MM.1S (cell line): ENCODE data around the gene MCF2L2.

Source experiments
- DNase-seq: peaks from one replicate; pipeline ENCODE4 v3.0.0-alpha.2; 2015
- H2AFZ ChIP-seq: fragments of 300-600 bp; sonication (generic); 2 replicates; pipeline ENCODE4 v1.6.0; 2016; ENCODE audit warnings: antibody characterized with exemption, low read length
- H3F3A ChIP-seq: fragments of 300-600 bp; sonication (generic); 2 replicates; pipeline ENCODE4 v1.6.1; 2016; ENCODE audit warnings: mild to moderate bottlenecking, antibody characterized with exemption, low read length, moderate library complexity, mixed read lengths; ENCODE audit not compliant: insufficient read depth
- H3K27ac ChIP-seq: fragments of 300-600 bp; sonication (generic); 2 replicates; pipeline ENCODE4 v1.5.1; 2016; ENCODE audit warnings: mild to moderate bottlenecking, low read length
- H3K27me3 ChIP-seq: fragments of 300-600 bp; sonication (generic); replicated peaks from 2 replicates; pipeline ENCODE4 v1.6.0; 2016; ENCODE audit warnings: low read length; ENCODE audit not compliant: insufficient read depth
- H3K36me3 ChIP-seq: fragments of 300-600 bp; sonication (generic); replicated peaks from 2 replicates; pipeline ENCODE4 v1.6.1; 2016; ENCODE audit warnings: mild to moderate bottlenecking, low read length, mixed read lengths; ENCODE audit not compliant: insufficient read depth
- H3K4me1 ChIP-seq: fragments of 300-600 bp; sonication (generic); 2 replicates; pipeline ENCODE4 v1.6.1; 2016; ENCODE audit warnings: low read length, mixed read lengths
- H3K4me2 ChIP-seq: fragments of 300-600 bp; sonication (generic); 2 replicates; pipeline ENCODE4 v1.6.0; 2016; ENCODE audit warnings: low read depth, low read length
- H3K4me3 ChIP-seq: fragments of 300-600 bp; sonication (generic); 2 replicates; pipeline ENCODE4 v1.5.1; 2016; ENCODE audit warnings: low read length, mixed read lengths
- H3K79me2 ChIP-seq: fragments of 300-600 bp; sonication (generic); 2 replicates; pipeline ENCODE4 v1.6.1; 2016; ENCODE audit warnings: mixed run types, low read length, mixed read lengths
- H3K9ac ChIP-seq: fragments of 300-600 bp; sonication (generic); 2 replicates; pipeline ENCODE4 v1.6.1; 2016; ENCODE audit warnings: low read length, mixed read lengths
- H3K9me2 ChIP-seq: fragments of 300-600 bp; sonication (generic); replicated peaks from 2 replicates; pipeline ENCODE4 v1.6.1; 2016; ENCODE audit warnings: mild to moderate bottlenecking, low read length, mixed read lengths; ENCODE audit not compliant: insufficient read depth
- H3K9me3 ChIP-seq: fragments of 300-600 bp; sonication (generic); replicated peaks from 2 replicates; pipeline ENCODE4 v1.6.1; 2016; ENCODE audit warnings: mild to moderate bottlenecking, low read length, mixed read lengths; ENCODE audit not compliant: insufficient read depth
- H4K20me1 ChIP-seq: fragments of 300-600 bp; sonication (generic); 2 replicates; pipeline ENCODE4 v1.6.1; 2016; ENCODE audit warnings: mild to moderate bottlenecking, low read length, moderate library complexity, mixed read lengths; ENCODE audit not compliant: insufficient read depth
- EZH2 ChIP-seq: fragments of 300-600 bp; sonication (generic); optimal IDR thresholded peaks from 2 replicates; pipeline ENCODE3; 2017; ENCODE audit warnings: low read depth, mild to moderate bottlenecking, antibody characterized with exemption, low read length, mixed read lengths
- EZH2phosphoT487 ChIP-seq: fragments of 300-600 bp; sonication (generic); IDR thresholded peaks from 2 replicates; pipeline ENCODE4 v1.6.1; 2018; ENCODE audit warnings: antibody characterized with exemption, low read length
- TF ChIP-seq, protein P1 (sequence below): fragments of 300-600 bp; sonication (generic); IDR thresholded peaks from 2 replicates; pipeline ENCODE4 v1.5.1; 2016; ENCODE audit warnings: antibody characterized with exemption, low read length, mixed read lengths

The MCF2L2 gene

DNA sequence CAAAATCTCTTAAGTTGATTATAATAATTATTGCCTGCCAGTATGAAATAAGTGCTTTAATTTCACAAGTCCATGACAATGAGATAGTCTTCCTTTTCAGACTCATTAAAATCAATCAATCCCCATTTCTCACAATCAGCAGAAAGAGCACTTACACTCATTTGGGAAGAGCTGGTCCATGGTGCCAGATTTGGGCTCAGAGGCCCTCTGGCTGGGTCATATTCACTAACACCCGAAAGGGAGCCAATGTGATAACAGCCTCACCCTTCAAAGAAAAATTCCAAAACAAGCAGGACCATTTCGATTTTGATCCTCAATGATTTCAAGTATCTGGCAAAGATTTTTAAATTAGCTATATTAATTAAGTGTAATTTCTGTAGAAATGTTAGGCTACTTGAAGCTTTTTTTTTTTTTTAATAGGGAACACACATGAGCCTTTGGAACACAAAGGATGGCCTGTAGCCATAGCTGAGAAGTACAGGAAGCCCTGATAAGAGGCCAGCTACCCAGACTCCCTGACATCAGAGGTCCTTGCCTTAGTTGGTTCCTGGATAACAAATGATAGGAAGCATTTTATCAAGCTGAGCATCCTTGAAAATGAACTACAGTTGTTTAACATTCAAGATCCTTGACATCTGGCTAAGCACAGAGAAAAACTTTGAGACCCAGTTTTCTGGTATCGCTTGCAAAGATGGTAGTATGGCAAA lies 17.1 kb downstream of the MCF2L2 start:
- no peaks in the 10 kb centered on the region for H3K4me1 ChIP-seq
- no peaks in the 10 kb centered on the region for H3K27me3 ChIP-seq
- no peak overlapping the region for H3K27ac ChIP-seq
- TF ChIP-seq EZH2phosphoT487 (no peak), EZH2 (no peak)
- TF ChIP-seq, protein P1, sequence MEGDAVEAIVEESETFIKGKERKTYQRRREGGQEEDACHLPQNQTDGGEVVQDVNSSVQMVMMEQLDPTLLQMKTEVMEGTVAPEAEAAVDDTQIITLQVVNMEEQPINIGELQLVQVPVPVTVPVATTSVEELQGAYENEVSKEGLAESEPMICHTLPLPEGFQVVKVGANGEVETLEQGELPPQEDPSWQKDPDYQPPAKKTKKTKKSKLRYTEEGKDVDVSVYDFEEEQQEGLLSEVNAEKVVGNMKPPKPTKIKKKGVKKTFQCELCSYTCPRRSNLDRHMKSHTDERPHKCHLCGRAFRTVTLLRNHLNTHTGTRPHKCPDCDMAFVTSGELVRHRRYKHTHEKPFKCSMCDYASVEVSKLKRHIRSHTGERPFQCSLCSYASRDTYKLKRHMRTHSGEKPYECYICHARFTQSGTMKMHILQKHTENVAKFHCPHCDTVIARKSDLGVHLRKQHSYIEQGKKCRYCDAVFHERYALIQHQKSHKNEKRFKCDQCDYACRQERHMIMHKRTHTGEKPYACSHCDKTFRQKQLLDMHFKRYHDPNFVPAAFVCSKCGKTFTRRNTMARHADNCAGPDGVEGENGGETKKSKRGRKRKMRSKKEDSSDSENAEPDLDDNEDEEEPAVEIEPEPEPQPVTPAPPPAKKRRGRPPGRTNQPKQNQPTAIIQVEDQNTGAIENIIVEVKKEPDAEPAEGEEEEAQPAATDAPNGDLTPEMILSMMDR: no peak
- H3K4me3 ChIP-seq: no peak overlapping the region
- no peaks in the 10 kb centered on the region for H3K9me3 ChIP-seq
- no peaks in the 10 kb centered on the region for H3K36me3 ChIP-seq
- H3K79me2 ChIP-seq: peaks cover 25% of the 10 kb centered on the region
- no peak overlapping the region for H3K4me2 ChIP-seq
- H3K9ac ChIP-seq: no peak overlapping the region
- H2AFZ ChIP-seq: no peak overlapping the region
- no peaks in the 10 kb centered on the region for H3K9me2 ChIP-seq
- H4K20me1 ChIP-seq: no peaks in the 10 kb centered on the region
- no peaks in the 10 kb centered on the region for H3F3A ChIP-seq
- no peak for DNase-seq

- H3K4me3 ChIP-seq: no peak overlapping the region
- H3K9ac ChIP-seq: no peak overlapping the region
- H3K9me2 ChIP-seq: no peaks in the 10 kb centered on the region
- TF ChIP-seq EZH2phosphoT487 (no peak), EZH2 (no peak)
- TF ChIP-seq, protein P1: no peak
- H4K20me1 ChIP-seq: no peaks in the 10 kb centered on the region
- no peaks in the 10 kb centered on the region for H3K4me1 ChIP-seq
- H3K36me3 ChIP-seq: no peaks in the 10 kb centered on the region
- no peaks in the 10 kb centered on the region for H3F3A ChIP-seq
- no peak overlapping the region for H2AFZ ChIP-seq
- no peak overlapping the region for H3K27ac ChIP-seq
- H3K9me3 ChIP-seq: no peaks in the 10 kb centered on the region
- no peak for DNase-seq
- H3K27me3 ChIP-seq: no peaks in the 10 kb centered on the region
- no peak overlapping the region for H3K4me2 ChIP-seq
- H3K79me2 ChIP-seq: peaks cover 27% of the 10 kb centered on the region
Measured at GRCh38 chr3:183410759-183411158, 17.7 kb downstream of the MCF2L2 start.

DNA sequence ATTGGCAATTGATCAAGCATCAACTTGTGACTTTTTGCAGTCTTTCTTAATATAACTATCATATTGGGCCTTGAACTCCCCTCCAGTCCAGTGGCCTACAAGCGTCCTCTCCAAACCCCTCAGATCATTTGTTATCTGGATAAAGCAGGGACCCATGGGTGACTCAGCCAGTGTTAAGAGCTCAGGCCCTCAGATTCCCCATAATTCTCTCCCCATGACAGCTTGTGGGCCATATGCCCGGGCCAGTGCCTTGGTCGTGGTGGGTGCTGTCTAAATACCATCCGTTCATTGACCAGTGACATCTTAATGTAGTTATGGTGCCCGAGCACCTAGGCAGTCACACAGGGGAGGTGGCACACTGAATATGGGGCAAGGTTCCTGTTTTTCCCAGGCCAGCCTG lies 18.1 kb downstream of the MCF2L2 start:
- no peak overlapping the region for H2AFZ ChIP-seq
- no peak for TF ChIP-seq EZH2
- no peak for DNase-seq
- no peak overlapping the region for H3K27ac ChIP-seq
- no peaks in the 10 kb centered on the region for H3K9me2 ChIP-seq
- no peaks in the 10 kb centered on the region for H3K4me1 ChIP-seq
- no peak overlapping the region for H3K4me3 ChIP-seq
- H4K20me1 ChIP-seq: no peaks in the 10 kb centered on the region
- H3F3A ChIP-seq: no peaks in the 10 kb centered on the region
- H3K4me2 ChIP-seq: no peak overlapping the region
- no peaks in the 10 kb centered on the region for H3K27me3 ChIP-seq
- H3K9me3 ChIP-seq: no peaks in the 10 kb centered on the region
- no peaks in the 10 kb centered on the region for H3K36me3 ChIP-seq
- H3K9ac ChIP-seq: no peak overlapping the region
- H3K79me2 ChIP-seq: peaks cover 28% of the 10 kb centered on the region

DNA sequence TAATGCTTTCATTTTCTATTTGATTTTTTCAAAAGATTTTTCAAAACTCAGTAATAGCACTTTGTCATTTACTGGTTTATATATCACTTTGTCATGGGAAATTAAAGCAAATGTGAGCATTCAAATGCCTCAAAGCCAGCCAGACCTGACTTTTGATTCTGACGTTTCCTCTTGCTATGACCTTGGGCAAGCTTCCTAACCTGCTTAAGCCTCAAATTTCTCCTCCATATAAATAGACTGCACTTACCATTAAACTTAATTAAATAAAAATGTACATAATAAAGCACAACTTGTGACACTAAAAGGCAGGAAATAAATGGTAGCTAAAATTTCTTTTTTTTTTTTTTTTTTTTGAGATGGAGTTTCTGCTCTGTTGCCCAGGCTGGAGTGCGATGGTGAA lies 19.2 kb downstream of the MCF2L2 start:
- H4K20me1 ChIP-seq: no peaks in the 10 kb centered on the region
- H3K4me2 ChIP-seq: 0 out of 2 replicates have a peak overlapping the region, but pooled peaks have one; percentile 1
- no peaks in the 10 kb centered on the region for H3K27me3 ChIP-seq
- peaks cover 28% of the 10 kb centered on the region for H3K79me2 ChIP-seq
- DNase-seq: no peak
- no peaks in the 10 kb centered on the region for H3K9me3 ChIP-seq
- no peaks in the 10 kb centered on the region for H3F3A ChIP-seq
- TF ChIP-seq, protein P1: no peak
- TF ChIP-seq EZH2phosphoT487: no peak
- TF ChIP-seq EZH2: no peak
- no peaks in the 10 kb centered on the region for H3K36me3 ChIP-seq
- no peak overlapping the region for H3K9ac ChIP-seq
- no peak overlapping the region for H3K27ac ChIP-seq
- no peaks in the 10 kb centered on the region for H3K4me1 ChIP-seq
- no peak overlapping the region for H2AFZ ChIP-seq
- H3K4me3 ChIP-seq: no peak overlapping the region
- H3K9me2 ChIP-seq: no peaks in the 10 kb centered on the region
